Stimulated activated CD8-positive, alpha-beta memory T cell treated with anti-CD3 and anti-CD28 coated beads, Interleukin-15, amount 100 ng/mL, for 48 hours (primary cell): ENCODE measurements around the gene DDO.
"Not testable (repeated sequence)": the region's sequence is repeated elsewhere in the genome, so short reads cannot be mapped to it uniquely, and the experiment has no call there.

Experiments used
- DNase-seq, 2 donors: peaks; one replicate each; pipeline ENCODE4 v3.0.0-alpha.2; 2020; ENCODE audit warnings: low read depth in 2 of 2

The DDO gene

GRCh38 chr6:110415086-110415916 lies at the start of gene DDO:
Gene DDO (minus strand): TSS chr6:110415575. CDS start chr6:110413462, 2,113 bp downstream.
- no peak for DNase-seq

GRCh38 chr6:110462884-110463481 lies 47.6 kb upstream of the DDO start:
- DNase-seq = no peak

GRCh38 chr6:110461376-110461775 lies 46.0 kb upstream of the DDO start:
- no peak for DNase-seq

GRCh38 chr6:110459137-110459536 lies 43.8 kb upstream of the DDO start:
- no peak for DNase-seq

GRCh38 chr6:110458476-110458875 lies 43.1 kb upstream of the DDO start:
- no peak for DNase-seq

GRCh38 chr6:110457567-110458175 lies 42.3 kb upstream of the DDO start:
- not testable (repeated sequence) for DNase-seq

- DNase-seq = no peak
These were observed 41.3 kb upstream of the DDO start for GRCh38 chr6:110456694-110457093.

- no peak for DNase-seq
These were observed 34.1 kb upstream of the DDO start for GRCh38 chr6:110449541-110449895.

- DNase-seq = no peak
These were observed 33.6 kb upstream of the DDO start for GRCh38 chr6:110448846-110449540.

GRCh38 chr6:110447761-110448160 lies 32.4 kb upstream of the DDO start:
- DNase-seq = no peak

GRCh38 chr6:110446405-110446804 lies 31.0 kb upstream of the DDO start:
- DNase-seq = no peak

- DNase-seq = no peak
These were observed 24.7 kb upstream of the DDO start for GRCh38 chr6:110440026-110440425.

- no peak for DNase-seq
These were observed 24.0 kb upstream of the DDO start for GRCh38 chr6:110439356-110439755.

GRCh38 chr6:110434961-110435602 lies 19.7 kb upstream of the DDO start:
- no peak for DNase-seq

- DNase-seq = no peak
These were observed 17.0 kb upstream of the DDO start for GRCh38 chr6:110432285-110432900.

- DNase-seq = no peak
These were observed 15.4 kb upstream of the DDO start for GRCh38 chr6:110430741-110431140.

- no peak for DNase-seq
These were observed 14.9 kb upstream of the DDO start for GRCh38 chr6:110430236-110430635.

- DNase-seq = no peak
These were observed 12.8 kb upstream of the DDO start for GRCh38 chr6:110428153-110428552.

- DNase-seq = no peak
These were observed 10.4 kb upstream of the DDO start for GRCh38 chr6:110425816-110426215.

- DNase-seq = no peak
These were observed 7.1 kb upstream of the DDO start for GRCh38 chr6:110422444-110422822.

- no peak for DNase-seq
These were observed 6.5 kb upstream of the DDO start for GRCh38 chr6:110421749-110422443.
